SH-SY5Y (cell line): ENCODE results near the gene PTX3.

Experiments used
- GATA2 ChIP-seq: IDR thresholded peaks from 2 replicates; pipeline ENCODE4 v1.6.1; 2011; ENCODE audit warnings: mild to moderate bottlenecking, low read depth, low read length
- GATA3 ChIP-seq: IDR thresholded peaks from 2 replicates; pipeline ENCODE4 v1.6.1; 2011; ENCODE audit warnings: low read depth, mild to moderate bottlenecking, low read length, moderate library complexity

- no peak for TF ChIP-seq GATA2
- TF ChIP-seq GATA3, result no peak
Measured at GRCh38 chr3:157472648-157473047, 36.0 kb downstream of the PTX3 start.
